ENCODE data around the gene FANCC. TPM values are rescaled to one million over a fixed set of nuclear protein-coding genes. Genes with fewer than 3 reads are reported as not detected.

The FANCC gene
- total and polyA plus RNA-seq, 2 experiments from 2014 or later, result 13.1 to 15.6 TPM

DNA sequence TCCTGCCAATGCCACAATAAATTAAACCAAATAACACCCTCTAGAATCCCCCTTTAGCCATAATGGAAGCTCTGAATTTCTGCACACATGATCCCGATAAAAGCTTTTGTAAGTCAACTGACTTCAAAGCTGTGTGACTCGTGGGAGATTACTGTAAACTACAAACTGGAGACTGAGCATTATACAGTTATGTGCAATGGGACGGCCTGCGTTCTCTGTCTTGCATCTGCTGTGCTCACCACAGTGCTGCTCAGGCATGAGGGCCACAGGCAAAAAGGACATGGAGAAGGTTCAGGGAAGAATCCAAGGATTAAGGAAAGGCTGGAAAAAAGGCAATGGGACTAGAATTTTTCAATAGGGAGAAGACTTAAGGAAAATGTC is 184.2 kb downstream of the FANCC start:
- Histone ChIP-seq H3K4me3 (no peak overlapping the region), H3K79me2 (no peaks in the 10 kb centered on the region), H2AFZ (no peak overlapping the region), H3K27me3 (no peaks in the 10 kb centered on the region), H3K4me2 (no peak overlapping the region), H3K9me2 (replicated peaks; ENCODE audit: insufficient read depth) (no peaks in the 10 kb centered on the region), H4K20me1 (ENCODE audit: insufficient read depth, poor library complexity, severe bottlenecking) (no peaks in the 10 kb centered on the region), H3K27ac (peak overlapping the region; percentile 30), H3K4me1 (ENCODE audit: insufficient read depth) (peaks cover 46% of the 10 kb centered on the region), H3K9me3 (ENCODE audit: low read depth) (no peaks in the 10 kb centered on the region), H3K36me3 (replicated peaks; ENCODE audit: insufficient read depth, low read depth) (no peaks in the 10 kb centered on the region)
- TF ChIP-seq EZH2 (IDR thresholded peaks at IDR 0.05; ENCODE audit: borderline replicate concordance) (no peak), EZH2phosphoT487 (IDR thresholded peaks at IDR 0.05; ENCODE audit: low read depth, severe bottlenecking, unreplicated experiment) (no peak)
- TF ChIP-seq, protein P1, sequence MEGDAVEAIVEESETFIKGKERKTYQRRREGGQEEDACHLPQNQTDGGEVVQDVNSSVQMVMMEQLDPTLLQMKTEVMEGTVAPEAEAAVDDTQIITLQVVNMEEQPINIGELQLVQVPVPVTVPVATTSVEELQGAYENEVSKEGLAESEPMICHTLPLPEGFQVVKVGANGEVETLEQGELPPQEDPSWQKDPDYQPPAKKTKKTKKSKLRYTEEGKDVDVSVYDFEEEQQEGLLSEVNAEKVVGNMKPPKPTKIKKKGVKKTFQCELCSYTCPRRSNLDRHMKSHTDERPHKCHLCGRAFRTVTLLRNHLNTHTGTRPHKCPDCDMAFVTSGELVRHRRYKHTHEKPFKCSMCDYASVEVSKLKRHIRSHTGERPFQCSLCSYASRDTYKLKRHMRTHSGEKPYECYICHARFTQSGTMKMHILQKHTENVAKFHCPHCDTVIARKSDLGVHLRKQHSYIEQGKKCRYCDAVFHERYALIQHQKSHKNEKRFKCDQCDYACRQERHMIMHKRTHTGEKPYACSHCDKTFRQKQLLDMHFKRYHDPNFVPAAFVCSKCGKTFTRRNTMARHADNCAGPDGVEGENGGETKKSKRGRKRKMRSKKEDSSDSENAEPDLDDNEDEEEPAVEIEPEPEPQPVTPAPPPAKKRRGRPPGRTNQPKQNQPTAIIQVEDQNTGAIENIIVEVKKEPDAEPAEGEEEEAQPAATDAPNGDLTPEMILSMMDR (IDR thresholded peaks at IDR 0.05; ENCODE audit: poor library complexity), result no peak
- 57% methylated on average over 4 of the region's 4 CpGs for WGBS (ENCODE audit: low lambda C conversion rate, missing lambda C conversion rate)
- DNase-seq (ENCODE audit: low spot score), result no peak

DNA sequence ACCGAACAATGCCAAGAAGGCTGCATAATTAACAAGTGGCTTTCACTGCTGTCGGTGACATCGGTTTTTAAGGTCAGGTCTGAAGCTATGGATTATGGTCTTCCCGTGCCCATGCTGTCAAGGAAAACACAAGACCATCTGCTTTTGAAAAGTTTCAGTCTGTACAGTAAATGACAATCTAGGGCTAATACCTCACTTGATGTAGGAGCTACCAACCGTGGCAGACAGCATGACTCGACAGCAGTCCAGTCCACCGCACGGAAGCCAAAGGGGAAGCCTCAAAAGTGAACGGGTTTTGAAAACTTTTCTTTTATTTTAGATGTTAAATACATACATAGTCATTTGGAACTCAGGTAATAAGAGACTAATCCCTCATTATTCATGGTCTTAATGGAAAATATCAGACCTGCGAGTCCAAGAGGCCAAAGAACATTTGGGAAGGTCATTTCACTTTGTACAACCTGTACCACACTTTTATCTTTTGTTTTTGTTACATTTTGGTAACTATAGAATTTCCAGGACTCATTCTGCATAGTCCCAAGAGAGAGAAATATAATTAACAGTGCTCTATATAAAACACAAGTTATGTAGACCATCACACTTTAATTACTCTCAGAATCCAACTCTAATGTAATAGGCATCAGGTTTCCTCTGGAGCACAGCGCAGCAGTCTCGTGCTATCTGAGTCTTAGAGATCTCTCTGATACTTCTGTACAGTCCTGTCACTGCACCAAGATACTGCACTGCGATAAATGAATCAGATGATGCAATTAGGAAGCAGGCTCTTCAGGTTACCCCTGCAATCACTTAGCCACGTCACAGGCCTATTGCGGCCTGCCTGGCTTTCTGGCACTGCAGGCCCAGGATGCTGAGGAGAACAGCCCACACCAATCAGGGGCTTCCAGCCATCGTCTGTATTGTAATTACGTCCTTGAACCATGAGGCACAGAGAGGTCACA is 184.9 kb downstream of the FANCC start:
- no peaks in the 10 kb centered on the region for H3K9me2 ChIP-seq (replicated peaks; ENCODE audit: insufficient read depth)
- H3K4me3 ChIP-seq, result no peak overlapping the region
- TF ChIP-seq EZH2 (IDR thresholded peaks at IDR 0.05; ENCODE audit: borderline replicate concordance), result no peak
- no peak for TF ChIP-seq EZH2phosphoT487 (IDR thresholded peaks at IDR 0.05; ENCODE audit: low read depth, severe bottlenecking, unreplicated experiment)
- TF ChIP-seq, protein P1 (IDR thresholded peaks at IDR 0.05; ENCODE audit: poor library complexity), result no peak
- no peaks in the 10 kb centered on the region for H3K79me2 ChIP-seq
- H4K20me1 ChIP-seq (ENCODE audit: insufficient read depth, poor library complexity, severe bottlenecking), result no peaks in the 10 kb centered on the region
- no peak overlapping the region for H2AFZ ChIP-seq
- H3K9me3 ChIP-seq (ENCODE audit: low read depth), result no peaks in the 10 kb centered on the region
- no peaks in the 10 kb centered on the region for H3K36me3 ChIP-seq (replicated peaks; ENCODE audit: insufficient read depth, low read depth)
- H3K4me1 ChIP-seq (ENCODE audit: insufficient read depth), result peaks cover 46% of the 10 kb centered on the region
- no peak for DNase-seq (ENCODE audit: low spot score)
- H3K27ac ChIP-seq, result peak overlapping the region; percentile 30
- no peaks in the 10 kb centered on the region for H3K27me3 ChIP-seq
- WGBS (ENCODE audit: low lambda C conversion rate, missing lambda C conversion rate), result 64% methylated on average over 17 of the region's 17 CpGs
- no peak overlapping the region for H3K4me2 ChIP-seq

DNA sequence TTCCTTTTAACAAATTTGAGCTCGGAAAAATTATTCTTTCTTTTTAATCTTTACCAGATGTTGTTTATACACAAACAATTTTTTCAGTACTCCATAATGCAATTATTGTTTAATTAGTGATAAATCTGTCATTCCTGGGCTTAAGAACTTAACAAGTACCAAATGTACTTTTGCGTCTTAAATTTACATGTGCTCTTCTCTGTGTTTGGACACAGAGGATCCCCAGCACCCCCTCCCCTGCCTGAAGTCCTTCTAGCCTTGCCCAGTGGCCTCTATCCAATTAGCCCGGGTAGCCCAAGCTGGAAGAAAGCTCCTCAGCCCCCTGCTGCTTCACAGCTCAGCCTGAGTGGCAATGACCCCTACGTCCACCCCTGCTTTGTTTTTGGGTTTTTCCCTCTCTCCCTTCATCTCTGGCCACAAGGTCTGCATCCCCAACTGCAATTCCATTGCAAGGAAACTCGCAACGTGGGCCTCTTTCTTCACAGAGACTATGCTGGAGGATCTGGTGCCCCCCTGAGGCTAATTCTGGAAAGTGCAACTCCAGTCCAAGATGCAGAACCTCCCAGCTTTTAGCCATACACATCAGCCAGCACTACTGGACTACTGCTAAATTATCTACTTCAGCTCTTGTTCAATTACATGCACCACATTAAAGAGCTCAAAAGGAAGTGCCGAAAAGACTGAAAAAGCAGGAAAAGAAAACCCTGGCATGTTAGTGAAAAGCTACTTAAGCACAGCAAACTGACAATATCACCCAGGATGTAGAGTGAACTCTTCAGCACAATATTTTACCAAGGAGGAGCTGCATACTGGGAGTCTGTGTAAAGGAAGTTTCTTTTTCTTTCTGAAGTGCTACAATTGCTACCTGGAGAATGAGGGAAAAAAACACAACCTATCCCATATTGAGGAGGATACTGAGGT is 186.2 kb downstream of the FANCC start:
- H3K27me3 ChIP-seq, result no peaks in the 10 kb centered on the region
- 22% methylated on average over 7 of the region's 7 CpGs for WGBS (ENCODE audit: low lambda C conversion rate, missing lambda C conversion rate)
- peak overlapping the region; percentile 30 for H3K27ac ChIP-seq
- H3K36me3 ChIP-seq (replicated peaks; ENCODE audit: insufficient read depth, low read depth), result no peaks in the 10 kb centered on the region
- H3K4me2 ChIP-seq, result no peak overlapping the region
- no peak overlapping the region for H2AFZ ChIP-seq
- H4K20me1 ChIP-seq (ENCODE audit: insufficient read depth, poor library complexity, severe bottlenecking), result no peaks in the 10 kb centered on the region
- no peaks in the 10 kb centered on the region for H3K9me3 ChIP-seq (ENCODE audit: low read depth)
- H3K4me1 ChIP-seq (ENCODE audit: insufficient read depth), result peaks cover 52% of the 10 kb centered on the region
- no peak overlapping the region for H3K4me3 ChIP-seq
- no peak for TF ChIP-seq EZH2 (IDR thresholded peaks at IDR 0.05; ENCODE audit: borderline replicate concordance)
- TF ChIP-seq, protein P1 (IDR thresholded peaks at IDR 0.05; ENCODE audit: poor library complexity), result peak; percentile 92
- H3K9me2 ChIP-seq (replicated peaks; ENCODE audit: insufficient read depth), result no peaks in the 10 kb centered on the region
- DNase-seq (ENCODE audit: low spot score), result peak; percentile 88
- no peaks in the 10 kb centered on the region for H3K79me2 ChIP-seq
